NCI-H2107 (cell line): ENCODE results near the gene LRRC51.

ENCODE experiments used
- DNase-seq: peaks from one replicate; lab custom pipeline; 2025; lab: John Stamatoyannopoulos, UW

The LRRC51 gene

GRCh38 chr11:72080326-72081183 lies at the start of gene LRRC51, which contains the start of gene NUMA1:
TSS of gene LRRC51 (plus strand) at chr11:72080850. CDS start at chr11:72089084, 8,234 bp downstream.
TSS of gene NUMA1 (minus strand) at chr11:72080542. CDS start at chr11:72035943, 44,599 bp downstream.
- peak; percentile 99 for DNase-seq

- DNase-seq, result no peak
Observed at GRCh38 chr11:72036687-72037086, 44.0 kb upstream of the LRRC51 start.

- DNase-seq, result no peak
Observed at GRCh38 chr11:72037554-72038311, 42.9 kb upstream of the LRRC51 start.

GRCh38 chr11:72038491-72038890 lies 42.2 kb upstream of the LRRC51 start:
- no peak for DNase-seq

- no peak for DNase-seq
Observed at GRCh38 chr11:72039031-72039855, 41.4 kb upstream of the LRRC51 start.

- no peak for DNase-seq
Observed at GRCh38 chr11:72039856-72040401, 40.7 kb upstream of the LRRC51 start.

- DNase-seq, result peak; percentile 81
Observed at GRCh38 chr11:72040491-72041363, 39.9 kb upstream of the LRRC51 start.

- peak; percentile 39 for DNase-seq
Observed at GRCh38 chr11:72041364-72042063, 39.1 kb upstream of the LRRC51 start.

GRCh38 chr11:72042064-72042745 lies 38.4 kb upstream of the LRRC51 start:
- DNase-seq, result no peak

- no peak for DNase-seq
Observed at GRCh38 chr11:72045849-72046248, 34.8 kb upstream of the LRRC51 start.

GRCh38 chr11:72048766-72049460 lies 31.7 kb upstream of the LRRC51 start:
- no peak for DNase-seq

GRCh38 chr11:72058416-72059034 lies 22.1 kb upstream of the LRRC51 start:
- no peak for DNase-seq

- DNase-seq, result no peak
Observed at GRCh38 chr11:72061739-72062396, 18.8 kb upstream of the LRRC51 start.

- DNase-seq, result no peak
Observed at GRCh38 chr11:72066855-72067254, 13.8 kb upstream of the LRRC51 start.

- no peak for DNase-seq
Observed at GRCh38 chr11:72067266-72067665, 13.4 kb upstream of the LRRC51 start.

- no peak for DNase-seq
Observed at GRCh38 chr11:72067676-72068075, 13.0 kb upstream of the LRRC51 start.

GRCh38 chr11:72069200-72069599 lies 11.4 kb upstream of the LRRC51 start:
- DNase-seq, result no peak

- no peak for DNase-seq
Observed at GRCh38 chr11:72069787-72070251, 10.8 kb upstream of the LRRC51 start.
